HL-60/S4 (cell line): ENCODE results near the gene PIAS1.
"Not testable (repeated sequence)": the region's sequence is repeated elsewhere in the genome, so short reads cannot be mapped to it uniquely, and the experiment has no call there.

Experiments used
- in situ Hi-C: fragments of 300-500 bp; cut with MboI; formaldehyde crosslinking; loops from 2 replicates; pipeline ENCODE4 v1.14.3; 2022; ENCODE audit warnings: low sequenced_read_pairs

Gene PIAS1

DNA sequence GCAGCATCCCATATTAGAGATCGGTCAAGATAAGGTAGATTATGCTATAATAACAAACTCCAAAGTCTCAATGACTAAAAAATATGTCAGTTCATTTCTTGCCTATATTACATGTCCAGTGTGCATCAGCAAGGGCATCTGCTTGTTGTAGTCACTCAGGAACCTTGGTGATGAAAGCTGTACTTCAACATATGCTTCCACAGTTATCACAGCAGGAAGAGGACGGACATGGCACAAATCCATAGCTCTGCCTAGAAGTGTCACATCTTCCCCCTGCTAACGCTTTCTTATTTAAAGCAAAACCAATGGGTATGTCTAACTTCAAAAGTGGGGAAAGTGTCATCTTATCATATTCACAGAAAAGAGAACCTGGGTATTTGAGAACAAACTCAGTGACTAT is 20.0 kb upstream of the PIAS1 start:
- in situ Hi-C loops = no loop called here

DNA sequence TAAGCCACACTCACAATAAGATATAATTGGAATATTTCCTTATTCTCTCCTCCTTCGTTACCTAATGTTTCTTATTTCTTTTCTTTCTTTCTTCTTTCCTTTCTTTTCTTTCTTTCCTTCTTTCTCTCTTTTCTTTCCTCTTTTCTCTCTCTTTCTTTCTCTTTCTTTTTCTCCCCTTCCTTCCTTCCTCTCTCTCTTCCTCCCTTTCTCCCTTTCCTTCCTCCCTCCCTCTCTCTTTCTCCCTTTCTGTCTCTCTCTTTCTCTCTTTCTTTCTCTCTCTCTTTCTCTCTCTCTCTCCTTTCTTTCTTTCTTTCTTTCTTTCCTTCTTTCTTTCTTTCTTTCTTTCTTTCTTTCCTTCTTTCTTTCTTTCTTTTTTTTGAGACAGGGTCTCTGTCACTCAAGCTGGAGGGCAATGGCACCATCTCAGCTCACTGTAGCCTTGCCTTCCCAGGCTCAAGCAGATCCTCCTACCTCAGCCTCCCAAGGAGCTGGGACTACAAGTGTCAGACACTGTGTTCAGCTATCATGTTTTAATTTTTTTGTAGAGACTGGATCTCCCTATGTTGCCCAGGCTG is 19.3 kb upstream of the PIAS1 start:
- in situ Hi-C loops = no loop called here

- in situ Hi-C loops = no loop called here
Observed at GRCh38 chr15:68038246-68038645, 15.9 kb upstream of the PIAS1 start.

DNA sequence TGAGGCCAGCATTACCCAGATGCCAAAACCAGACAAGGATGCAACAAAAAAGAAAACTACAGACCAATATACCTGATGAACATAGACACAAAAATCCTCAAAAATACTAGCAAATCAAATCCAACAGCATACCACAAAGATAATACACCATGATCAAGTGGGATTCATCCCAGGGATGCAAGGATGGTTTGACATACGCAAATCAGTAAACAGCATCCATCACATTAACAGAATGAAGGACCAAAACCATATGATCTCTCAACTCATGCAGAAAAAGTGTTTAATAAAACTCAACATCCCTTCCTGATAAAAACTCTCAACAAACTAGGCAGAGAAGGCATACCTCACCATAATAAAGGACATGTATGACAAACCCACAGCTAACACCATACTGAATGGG is 14.0 kb upstream of the PIAS1 start:
- in situ Hi-C loops = no loop called here

GRCh38 chr15:68042156-68042854 is 11.8 kb upstream of the PIAS1 start:
- in situ Hi-C loops = no loop called here

- in situ Hi-C loops = no loop called here
Observed at GRCh38 chr15:68042855-68043222, 11.3 kb upstream of the PIAS1 start.

GRCh38 chr15:68045289-68046265 is 8.5 kb upstream of the PIAS1 start:
- in situ Hi-C loops = no loop called here

DNA sequence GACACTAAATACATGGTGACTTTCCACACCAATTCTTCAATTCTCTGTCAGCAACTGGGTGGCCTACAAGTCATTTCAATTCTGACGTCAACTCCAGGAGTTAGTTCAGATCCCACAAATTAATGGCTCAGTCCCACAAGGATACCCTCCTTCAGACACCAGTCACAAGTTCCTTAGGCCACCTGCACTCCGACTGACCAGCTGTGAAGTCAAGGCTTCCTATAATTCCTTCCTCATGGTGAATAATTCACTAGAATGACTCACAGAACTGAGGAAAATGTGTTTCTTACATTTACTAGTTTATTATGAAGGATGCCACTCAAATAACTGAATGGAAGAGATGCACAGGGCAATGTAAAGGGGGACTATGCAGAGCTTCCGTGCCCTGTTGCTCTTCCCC is 6.3 kb upstream of the PIAS1 start:
- in situ Hi-C loops = no loop called here

DNA sequence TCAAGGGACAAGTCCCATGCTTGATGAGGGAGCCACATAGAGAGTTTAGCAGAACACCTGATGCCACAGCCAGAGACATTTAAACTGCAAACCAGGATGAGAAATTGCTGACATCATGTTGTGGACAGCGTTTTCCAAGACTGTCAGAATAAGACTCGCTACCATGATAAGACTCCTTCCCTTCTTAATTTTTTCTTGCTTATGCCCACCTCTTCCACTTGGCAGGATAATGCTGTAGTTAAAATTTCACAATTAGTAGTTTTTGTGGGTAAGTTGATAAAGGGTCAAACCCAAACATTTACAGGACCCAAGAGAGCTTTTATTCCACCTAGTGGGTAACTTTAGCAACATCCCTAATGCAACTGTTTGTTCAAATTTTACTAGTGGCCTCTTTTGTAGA is 3.0 kb upstream of the PIAS1 start:
- in situ Hi-C loops = no loop called here

DNA sequence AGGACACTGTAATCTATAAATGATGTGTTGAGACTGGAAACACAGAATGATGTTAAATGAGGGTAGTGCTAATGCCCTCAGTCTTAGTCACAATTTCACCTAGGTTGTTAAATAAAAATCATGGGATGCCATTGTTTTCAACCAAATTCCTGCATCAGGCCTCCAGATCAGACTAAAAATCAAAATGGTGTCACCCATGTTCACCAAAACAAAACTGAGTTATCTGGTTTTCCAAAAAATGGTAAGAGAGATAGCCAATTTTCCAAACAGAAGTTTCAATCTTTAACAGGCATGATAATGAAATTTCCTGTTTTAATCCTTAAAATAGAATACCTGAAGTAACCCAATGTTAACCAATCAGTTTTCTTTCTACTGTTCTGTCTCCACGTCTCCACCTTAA is 2.2 kb upstream of the PIAS1 start:
- in situ Hi-C loops = no loop called here

DNA sequence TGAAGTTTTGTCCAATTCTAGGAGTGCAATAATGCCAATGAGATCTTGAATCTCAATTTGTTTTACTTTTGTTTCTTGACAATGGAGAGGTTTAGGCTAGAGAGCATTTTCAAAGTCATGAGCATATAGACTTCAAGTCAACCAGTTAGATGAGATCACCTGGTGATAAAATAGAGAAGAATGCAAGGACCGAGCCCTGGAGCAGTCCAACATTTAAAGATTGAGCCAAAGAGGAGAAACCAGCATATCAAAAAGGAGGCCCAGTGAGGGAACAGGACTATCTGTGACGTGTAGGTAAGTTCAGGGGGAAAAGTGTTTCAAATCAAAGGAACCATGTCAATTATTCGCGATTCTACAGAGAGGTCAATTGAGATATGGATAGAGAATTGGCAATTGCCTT is 1.7 kb upstream of the PIAS1 start:
- in situ Hi-C loops = no loop called here

DNA sequence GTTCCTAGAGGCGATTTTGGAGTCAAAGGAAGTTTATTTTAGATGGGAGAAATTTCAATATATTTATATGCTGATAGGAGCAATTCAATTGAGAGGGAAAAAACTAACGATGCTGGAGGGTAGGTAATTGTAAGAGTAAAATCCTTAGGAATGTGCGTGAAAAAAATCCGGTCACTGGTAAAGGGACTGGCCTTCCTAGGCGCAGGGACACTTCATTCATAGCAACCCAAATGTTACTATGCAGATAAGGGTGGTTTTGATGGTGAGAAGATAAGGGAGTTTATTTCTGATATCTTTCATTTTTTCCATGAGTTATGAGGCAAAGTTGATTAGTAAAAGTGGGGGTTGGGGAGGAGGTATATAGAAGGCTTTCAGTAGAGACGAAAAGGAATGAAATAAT is 1.1 kb upstream of the PIAS1 start:
- in situ Hi-C loops = no loop called here

DNA sequence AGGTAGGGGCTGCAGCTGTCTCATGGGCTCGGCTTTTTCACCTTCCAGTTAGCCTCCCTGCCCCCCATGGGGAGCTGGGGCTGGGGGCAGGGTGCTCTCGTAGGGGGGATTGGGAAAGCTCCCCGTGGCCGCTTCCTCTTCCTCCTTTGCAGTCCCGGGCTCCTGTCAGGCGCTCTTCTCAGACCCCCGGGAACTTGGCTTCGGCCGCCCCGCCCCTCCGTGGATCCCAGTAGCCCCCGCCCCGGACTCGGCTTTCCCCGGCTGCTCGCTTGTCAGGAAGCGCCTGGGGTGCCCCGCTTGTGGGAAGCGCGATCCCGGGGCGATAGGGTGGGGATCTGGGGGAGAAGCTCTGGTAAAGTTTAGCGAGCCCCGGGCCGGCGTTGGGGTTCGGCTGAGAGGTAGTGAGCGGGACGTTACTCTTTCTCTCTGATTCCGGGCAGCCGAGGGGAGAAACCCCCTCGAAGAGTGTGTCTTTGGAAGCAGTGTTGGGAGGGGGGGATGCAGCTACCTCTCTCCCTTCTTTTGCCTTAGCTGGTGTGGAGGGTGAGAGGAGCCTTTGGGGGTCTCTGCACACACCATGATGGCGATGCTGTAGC is 611 bp downstream of the PIAS1 start:
- in situ Hi-C loops = no loop called here

- in situ Hi-C loops = no loop called here
Observed at GRCh38 chr15:68055224-68055705, 1.1 kb downstream of the PIAS1 start.

DNA sequence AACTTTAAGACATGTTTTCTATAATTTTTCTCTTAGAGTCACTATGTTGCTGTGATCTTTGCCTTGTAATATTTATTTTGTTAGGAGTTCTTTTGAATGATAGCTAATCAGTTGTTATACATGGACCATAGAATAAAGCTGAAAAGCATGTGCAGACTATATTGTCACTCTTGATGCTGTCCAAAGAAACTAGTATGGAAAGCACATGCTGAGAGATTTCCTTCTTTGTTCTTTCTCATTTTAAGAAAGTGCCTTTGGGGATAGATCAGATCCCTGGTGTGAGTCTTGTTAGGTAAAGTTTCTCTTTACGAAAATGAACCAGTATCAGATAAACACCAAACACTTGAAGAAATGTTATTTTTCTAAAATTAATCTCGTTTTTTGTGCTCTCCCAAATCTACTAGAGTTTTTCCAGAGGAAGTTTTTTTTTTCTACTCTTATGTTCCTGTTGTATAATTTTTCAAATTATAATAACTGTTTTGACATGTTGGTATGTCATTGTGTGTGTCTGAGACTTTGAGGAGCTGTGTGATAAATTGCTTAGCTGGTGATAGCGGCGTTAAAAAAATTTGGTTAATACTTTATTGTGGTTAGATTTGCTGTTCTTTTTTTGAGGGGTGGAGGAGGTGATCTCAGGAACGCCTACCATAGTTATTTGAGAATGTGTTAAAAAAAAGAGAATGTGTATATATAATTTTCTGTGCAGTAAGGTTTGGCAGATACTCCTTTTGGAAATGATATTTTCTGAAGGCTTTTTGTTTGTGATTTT is 2.2 kb downstream of the PIAS1 start:
- in situ Hi-C loops = no loop called here

GRCh38 chr15:68057034-68057433 is 2.9 kb downstream of the PIAS1 start:
- in situ Hi-C loops = no loop called here

- in situ Hi-C loops = no loop called here
Observed at GRCh38 chr15:68057758-68058157, 3.6 kb downstream of the PIAS1 start.

- in situ Hi-C loops = not testable (repeated sequence)
Observed at GRCh38 chr15:68058970-68059369, 4.9 kb downstream of the PIAS1 start.

DNA sequence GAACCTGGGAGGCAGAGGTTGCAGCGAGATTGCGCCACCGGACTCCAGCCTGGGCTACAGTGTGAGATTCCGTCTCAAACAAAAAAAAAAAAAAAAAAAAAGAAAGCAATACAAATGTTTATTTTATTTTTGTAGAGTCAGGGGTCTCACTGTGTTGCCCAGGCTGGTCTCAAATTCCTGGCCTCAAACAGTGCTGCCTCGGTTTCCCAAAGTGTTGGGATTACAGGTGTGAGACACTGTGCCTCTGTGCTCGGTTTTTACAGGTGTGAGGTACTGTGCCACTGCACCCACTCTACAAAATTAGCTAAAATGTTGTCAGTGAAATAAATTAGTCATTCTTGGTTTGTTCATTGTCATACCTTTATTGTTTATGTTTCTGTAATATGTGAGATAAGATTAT is 5.5 kb downstream of the PIAS1 start:
- in situ Hi-C loops = no loop called here

GRCh38 chr15:68061171-68061570 is 7.1 kb downstream of the PIAS1 start:
- in situ Hi-C loops = no loop called here

DNA sequence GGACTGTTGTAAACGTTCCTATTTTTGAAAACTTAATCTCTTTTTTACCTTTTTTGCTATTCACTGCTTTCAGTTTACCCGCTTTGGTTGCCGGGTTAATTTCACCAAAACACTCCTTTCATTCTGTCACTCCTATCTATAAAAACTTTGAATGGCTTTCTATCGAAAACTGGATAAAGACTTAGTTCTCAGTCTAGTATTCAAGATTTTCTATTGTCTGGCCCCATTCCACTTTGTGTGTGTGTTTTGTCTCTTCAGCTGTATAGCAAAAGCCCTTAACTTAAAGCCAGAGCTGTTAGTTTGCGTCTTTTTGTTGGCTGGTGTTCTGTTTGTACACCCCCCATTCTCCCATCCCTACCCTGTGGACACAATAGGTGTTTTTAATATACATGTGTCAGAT is 7.5 kb downstream of the PIAS1 start:
- in situ Hi-C loops = no loop called here
